ENCODE results near the gene NUDCD3. TPM values are rescaled to one million over a fixed set of nuclear protein-coding genes. Genes with fewer than 3 reads are reported as not detected.

NUDCD3 gene
- total and polyA plus RNA-seq, 2 of the 8 experiments (the other 6 are each of a cell fraction or from before 2014, with no cell fraction given), result 35.2 to 93.7 TPM

GRCh38 chr7:44431091-44431608 lies 59.3 kb downstream of the NUDCD3 start (continued):
- no peak for TF ChIP-seq MAX (IDR thresholded peaks at IDR 0.05)
- TF ChIP-seq ATF3 (IDR thresholded peaks at IDR 0.05; ENCODE audit: insufficient read depth, low read depth, low read length), result no peak
- TF ChIP-seq CTBP2 (IDR thresholded peaks at IDR 0.05; ENCODE audit: borderline replicate concordance, insufficient read depth, insufficient read length, low read length), result no peak
- TF ChIP-seq RXRA (IDR thresholded peaks at IDR 0.05; ENCODE audit: insufficient read depth, low read depth, low read length), result no peak

All from H1 (cell line).